ENCODE results near the gene PLEKHG5.

- TF ChIP-seq FOXA1 (IDR thresholded peaks at IDR 0.05) (no peak), SP1 (IDR thresholded peaks at IDR 0.05) (no peak), ELF4 (IDR thresholded peaks at IDR 0.05) (no peak), TARDBP (IDR thresholded peaks at IDR 0.05) (no peak), ZNF384 (IDR thresholded peaks at IDR 0.05) (no peak), SUZ12 (IDR thresholded peaks at IDR 0.05) (no peak), L3MBTL2 (conservative IDR thresholded peaks at IDR 0.05) (no peak), CTBP1 (IDR thresholded peaks at IDR 0.05; ENCODE audit: borderline replicate concordance) (no peak), NFRKB (IDR thresholded peaks at IDR 0.05) (no peak), FOXM1 (IDR thresholded peaks at IDR 0.05; ENCODE audit: borderline replicate concordance) (no peak), ARNT (IDR thresholded peaks at IDR 0.05) (no peak), BHLHE40 (IDR thresholded peaks at IDR 0.05; ENCODE audit: borderline replicate concordance) (no peak), FOXK2 (IDR thresholded peaks at IDR 0.05) (no peak)
Observed at GRCh38 chr1:6450005-6450450, 41.4 kb downstream of the PLEKHG5 start.

All from HEK293T (cell line).